K562 (cell line): Measurements from ENCODE around the gene CHN1. TPM values are rescaled to one million over a fixed set of nuclear protein-coding genes. Genes with fewer than 3 reads are reported as not detected.
A peak's percentile ranks its signal among the peaks of the same experiment; 100 is the strongest.

Experiments
- ATAC-seq: fragments of 200-7000 bp; cut with Tn5 transposase; 3 replicates; pipeline ENCODE4 v1.9.1; 2020; ENCODE audit warnings: moderate library complexity
- BruUV-seq: library from RNA; stranded (reverse); fragments of 400-500 nt; replicated peaks from 2 replicates; lab custom pipeline; 2021; lab: Mats Ljungman, UMichigan
- CTCF ChIA-PET: fragments of 300-600 bp; formaldehyde crosslinking; extraction: SDS; loops from one replicate; lab custom pipeline; 2021; ENCODE audit warnings: low intra/inter-chr PET ratio; lab: Yijun Ruan, JAX
- POLR2A ChIA-PET: fragments of 300-600, 350-650 bp; sonication (Branson Sonifier 250); formaldehyde crosslinking; extraction: SDS; loops from one replicate; lab custom pipeline; 2021; ENCODE audit warnings: antibody characterized with exemption, inconsistent platforms; lab: Yijun Ruan, JAX
- DNase-seq, 4 experiments: peaks; one replicate each; pipeline versions ENCODE4 v3.0.0 to v3.0.0-alpha.2; 2011 to 2018; ENCODE audit warnings: low spot score in 3 of 4, mixed read lengths in 3 of 4; ENCODE audit errors: extremely low read depth in 1 of 4
- FAIRE-seq: peaks from 2 replicates; lab custom pipeline; 2011; peaks lifted over from hg19 to GRCh38; lab: Jason Lieb, UNC
- H2AFZ ChIP-seq: 2 replicates; pipeline ENCODE4 v1.6.0; 2011; ENCODE audit warnings: low read depth, low read length, control low read depth, inconsistent platforms
- H3K27ac ChIP-seq: fragments of 200-600 bp; 3 replicates; pipeline ENCODE4 v1.8.0; 2011; ENCODE audit warnings: low read depth, mild to moderate bottlenecking, control low read depth, inconsistent platforms, low read length, moderate library complexity, mixed read lengths; ENCODE audit errors: extremely low read depth
- H3K27me3 ChIP-seq, 2 experiments: fragments of 300-600 bp in 1 of 2; 2 replicates in 1 of 2; 3 replicates in 1 of 2; pipeline versions ENCODE4 v1.6.0 to v1.8.0; 2011; ENCODE audit warnings: inconsistent platforms in 2 of 2, low read length in 2 of 2, mild to moderate bottlenecking in 1 of 2, mixed read lengths in 1 of 2, moderate library complexity in 1 of 2; ENCODE audit not compliant: control insufficient read depth in 2 of 2, insufficient read depth in 2 of 2
- H3K36me3 ChIP-seq: fragments of 300-600 bp; 3 replicates; pipeline ENCODE4 v1.8.0; 2011; ENCODE audit warnings: mild to moderate bottlenecking, low read length, inconsistent platforms; ENCODE audit not compliant: control insufficient read depth, insufficient read depth
- H3K4me1 ChIP-seq, 2 experiments: fragments of 200-600 bp in 1 of 2; replicated peaks in 1 of 2; 2 replicates in 1 of 2; 3 replicates in 1 of 2; pipeline versions ENCODE4 v1.5.1 to v1.8.0; 2011; ENCODE audit warnings: inconsistent platforms in 2 of 2, low read length in 2 of 2, mild to moderate bottlenecking in 1 of 2, mixed read lengths in 1 of 2, moderate library complexity in 1 of 2; ENCODE audit not compliant: control insufficient read depth in 2 of 2, insufficient read depth in 2 of 2
- H3K4me2 ChIP-seq: 2 replicates; pipeline ENCODE4 v1.6.1; 2011; ENCODE audit warnings: low read length, control low read depth, inconsistent platforms, mixed read lengths; ENCODE audit not compliant: insufficient read depth
- H3K4me3 ChIP-seq: fragments of 200-600 bp; sonication (generic), shearing (Covaris generic); 2 replicates; pipeline ENCODE4 v1.5.1; 2016; ENCODE audit warnings: control low read depth, inconsistent platforms
- H3K79me2 ChIP-seq: fragments of 200-600 bp; 3 replicates; pipeline ENCODE4 v1.8.0; 2011; ENCODE audit warnings: low read length, inconsistent platforms; ENCODE audit not compliant: control insufficient read depth, insufficient read depth
- H3K9ac ChIP-seq, 2 experiments: 2 replicates each; pipeline versions ENCODE4 v1.6.0 to v1.6.1; 2011; ENCODE audit warnings: low read depth in 2 of 2, low read length in 2 of 2, control low read depth in 1 of 2, inconsistent platforms in 1 of 2, mild to moderate bottlenecking in 1 of 2, mixed read lengths in 1 of 2; ENCODE audit not compliant: insufficient read depth in 1 of 2
- H3K9me1 ChIP-seq: one replicate; pipeline ENCODE4 v1.6.0; 2011; ENCODE audit warnings: inconsistent platforms, mild to moderate bottlenecking, low read length, moderate library complexity; ENCODE audit not compliant: control insufficient read depth, insufficient read depth
- H3K9me3 ChIP-seq: replicated peaks from 2 replicates; pipeline ENCODE4 v1.5.1; 2011; ENCODE audit warnings: low read depth, low read length, inconsistent platforms; ENCODE audit not compliant: control insufficient read depth, insufficient read depth
- H4K20me1 ChIP-seq: replicated peaks from 2 replicates; pipeline ENCODE4 v1.6.1; 2011; ENCODE audit warnings: low read length, inconsistent platforms, mixed read lengths; ENCODE audit not compliant: control insufficient read depth, insufficient read depth
- MAFG ChIP-seq: fragments of 450-650 bp; conservative IDR thresholded peaks from 2 replicates; pipeline ENCODE4 v1.6.1; 2016; ENCODE audit warnings: missing genetic modification characterization, missing compliant biosample characterization
- PHTF2 ChIP-seq: fragments of 250-450 bp; sonication (Bioruptor Pico); IDR thresholded peaks from 2 replicates; pipeline ENCODE4 v1.5.0; 2021; ENCODE audit warnings: mild to moderate bottlenecking
- RBM25 ChIP-seq: fragments of 200-400 bp; formaldehyde crosslinking; IDR thresholded peaks from 2 replicates; pipeline ENCODE4 v1.6.1; 2018; ENCODE audit warnings: low read length, low read depth, moderate library complexity; ENCODE audit not compliant: severe bottlenecking
- WGBS: fragments of 100-300 bp; shearing (Covaris generic); methylation state at CpG from one replicate; pipeline ENCODE4 v1.1.6; 2016; ENCODE audit warnings: low coverage, mixed read lengths; ENCODE audit not compliant: insufficient coverage; ENCODE audit errors: missing lambda C conversion rate; 5-methylcytosine and 5-hydroxymethylcytosine counted together
- in situ Hi-C: fragments of 300-500 bp; cut with MboI; formaldehyde crosslinking; loops from 4 replicates; pipeline ENCODE4 v1.15.0; 2018; ENCODE audit warnings: inconsistent platforms, mixed read lengths
- intact Hi-C: fragments of 100-400 bp; cut with micrococcal nuclease; formaldehyde crosslinking; loops from 2 replicates; pipeline ENCODE4 v1.14.2; 2022
- polyA plus RNA-seq, 8 experiments: library from polyadenylated mRNA; depleted of rRNA in 4 of 8; stranded (reverse) in 5 of 8; unstranded in 3 of 8; fragments of >200 nt; fragmentation: Nextera tagmentation in 2 of 8; fragmentation: Illumina TruSeq in 1 of 8; extraction: Ambion mirVana in 2 of 8; extraction: Trizol in 1 of 8; gene quantifications; 2 replicates each; pipeline versions ENCODE4 v1.2.1 to v1.2.3, GENCODE V29; 2011 to 2014; ENCODE audit warnings: inconsistent platforms in 1 of 8, missing spikeins in 1 of 8
- total RNA-seq, 7 experiments: library from RNA; depleted of rRNA in 6 of 7; stranded (reverse); fragments of >200 nt in 6 of 7; fragmentation: Illumina TruSeq in 2 of 7; extraction: Trizol in 2 of 7; gene quantifications; 2 replicates each; pipeline versions ENCODE4 v1.2.1 to v1.2.3, GENCODE V29; 2011 to 2021; ENCODE audit warnings: low replicate concordance in 1 of 7

The CHN1 gene
- total and polyA plus RNA-seq, 9 of the 15 experiments (the other 6 are each of a cell fraction or from before 2014, with no cell fraction given): 0.17 to 2.0 (median 0.87) TPM

- TF ChIP-seq RBM25: no peak
- TF ChIP-seq MAFG (tag): peak; percentile 30; the same call in 1 of the 2 replicates
Observed at GRCh38 chr2:174965992-174966744, 39.0 kb downstream of the CHN1 start (continued).

GRCh38 chr2:174965551-174965950 is 39.6 kb downstream of the CHN1 start:
- H2AFZ ChIP-seq: no peak overlapping the region
- no peaks in the 10 kb centered on the region for H3K9me1 ChIP-seq
- ChIA-PET POLR2A (no interaction called here), CTCF (no interaction called here)
- H3K36me3 ChIP-seq: no peaks in the 10 kb centered on the region
- H3K4me1 ChIP-seq: no peaks in the 10 kb centered on the region
- intact Hi-C loops (no loop called here), in situ Hi-C loops (no loop called here)
- DNase-seq (no peak), FAIRE-seq (peak; percentile 11), ATAC-seq (no peak)
- no peaks in the 10 kb centered on the region for H3K9me3 ChIP-seq
- no peak overlapping the region for H3K27ac ChIP-seq
- H3K79me2 ChIP-seq: no peaks in the 10 kb centered on the region
- no peak overlapping the region for H3K4me3 ChIP-seq
- H4K20me1 ChIP-seq: no peaks in the 10 kb centered on the region
- H3K4me2 ChIP-seq: no peak overlapping the region
- H3K9ac ChIP-seq: no peak overlapping the region
- peaks cover 12 to 26% of the 10 kb centered on the region in 2 experiments; a peak in 3 of 5 replicates for H3K27me3 ChIP-seq
- WGBS: 2% methylated on average over 3 of the region's 3 CpGs
- no peak for TF ChIP-seq PHTF2 (CRISPR knock-in tag)
- no TSS peak for BruUV-seq
